HG02884 (cell line): ENCODE measurements around the gene PARD3.

Source experiments
- ATAC-seq: cut with Tn5 transposase; IDR thresholded peaks from one replicate; pipeline ENCODE4 v1.9.1; 2021; ENCODE audit warnings: mild to moderate bottlenecking, moderate library complexity; ENCODE audit not compliant: unreplicated experiment

PARD3 gene

DNA sequence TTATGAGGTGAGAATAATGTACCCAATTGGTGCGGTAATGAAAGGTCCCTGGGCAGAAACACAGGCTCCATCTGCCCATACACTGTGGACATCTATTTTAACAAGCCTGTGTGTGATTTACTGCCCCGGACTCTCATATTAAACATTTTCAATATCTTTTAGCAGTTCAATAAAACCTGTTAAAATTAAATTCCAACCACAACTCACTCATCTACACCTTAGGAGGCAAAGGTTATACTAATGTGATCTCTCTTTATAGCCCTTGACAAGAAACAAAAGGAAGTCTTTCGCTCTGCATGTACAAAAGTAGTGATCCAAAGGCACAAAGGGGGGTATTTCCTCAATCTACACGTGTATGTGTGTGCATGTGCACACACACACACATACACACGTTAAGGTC, 186.0 kb downstream of the PARD3 start:
- no peak for ATAC-seq

DNA sequence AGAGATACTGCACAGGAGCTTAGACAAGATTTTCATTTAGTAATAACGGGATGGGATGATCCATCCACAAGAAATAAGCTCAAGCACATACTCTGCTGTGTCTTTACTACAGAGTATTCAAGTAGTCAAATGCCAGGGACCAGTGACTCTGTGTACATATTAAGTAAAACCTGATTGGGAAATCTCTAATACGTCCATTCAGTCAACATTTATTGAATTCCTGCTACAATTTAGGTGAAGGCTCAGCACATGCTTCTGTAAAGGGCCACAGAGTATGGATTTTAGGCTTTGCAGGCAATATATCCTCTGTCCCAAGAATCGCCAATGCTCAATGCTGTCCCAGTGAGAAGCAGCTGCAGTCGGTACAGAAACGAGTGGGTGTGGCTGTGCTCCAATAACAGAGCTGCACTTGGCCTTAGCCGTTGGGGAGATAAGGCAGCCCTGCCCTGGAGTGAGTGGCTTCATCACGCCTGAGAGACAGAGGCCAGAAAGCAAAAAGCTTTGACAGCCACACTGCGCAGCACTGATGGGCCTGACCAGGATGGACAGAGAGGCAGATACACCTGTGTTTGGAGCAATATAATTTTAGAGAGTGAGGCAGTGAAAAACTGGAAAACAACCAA, 186.8 kb downstream of the PARD3 start:
- ATAC-seq: no peak

DNA sequence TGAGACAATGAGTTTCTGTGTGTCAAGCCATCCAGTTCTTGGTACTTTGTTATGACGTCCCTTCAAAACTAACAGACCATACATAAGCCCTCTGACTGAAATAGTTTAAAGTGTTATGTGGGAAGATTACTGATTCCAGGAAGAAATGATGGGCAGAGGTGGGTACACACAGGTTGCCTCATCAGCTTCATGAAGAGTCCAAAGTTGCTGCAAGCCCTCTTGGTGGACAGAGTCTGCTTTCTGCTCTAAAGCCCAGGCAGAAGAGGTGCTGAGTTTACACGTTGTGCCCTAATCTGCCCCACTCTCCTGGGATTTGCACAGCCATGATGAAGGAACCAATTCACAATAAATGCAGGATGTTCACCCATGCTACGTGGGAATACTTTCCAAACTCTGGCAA, 187.4 kb downstream of the PARD3 start:
- no peak for ATAC-seq

DNA sequence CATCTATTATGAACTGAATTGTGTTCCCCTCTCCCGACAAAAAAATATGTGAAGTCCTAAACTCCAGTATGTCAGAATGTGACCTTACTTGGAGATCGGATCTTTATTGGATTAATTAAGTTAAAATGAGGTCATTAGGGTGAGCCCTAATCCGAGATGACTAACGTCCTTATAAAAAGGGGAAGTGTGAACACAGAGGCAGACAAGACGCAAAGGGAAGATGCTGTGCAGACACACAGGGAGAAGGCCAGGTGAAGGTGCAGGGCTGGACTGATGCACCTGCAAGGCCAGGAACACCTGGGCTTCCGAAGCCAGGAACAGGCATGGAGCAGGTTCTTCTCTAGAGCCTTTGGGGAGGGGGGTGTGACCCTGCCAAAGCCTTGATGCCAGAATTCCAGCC, 187.8 kb downstream of the PARD3 start:
- no peak for ATAC-seq

DNA sequence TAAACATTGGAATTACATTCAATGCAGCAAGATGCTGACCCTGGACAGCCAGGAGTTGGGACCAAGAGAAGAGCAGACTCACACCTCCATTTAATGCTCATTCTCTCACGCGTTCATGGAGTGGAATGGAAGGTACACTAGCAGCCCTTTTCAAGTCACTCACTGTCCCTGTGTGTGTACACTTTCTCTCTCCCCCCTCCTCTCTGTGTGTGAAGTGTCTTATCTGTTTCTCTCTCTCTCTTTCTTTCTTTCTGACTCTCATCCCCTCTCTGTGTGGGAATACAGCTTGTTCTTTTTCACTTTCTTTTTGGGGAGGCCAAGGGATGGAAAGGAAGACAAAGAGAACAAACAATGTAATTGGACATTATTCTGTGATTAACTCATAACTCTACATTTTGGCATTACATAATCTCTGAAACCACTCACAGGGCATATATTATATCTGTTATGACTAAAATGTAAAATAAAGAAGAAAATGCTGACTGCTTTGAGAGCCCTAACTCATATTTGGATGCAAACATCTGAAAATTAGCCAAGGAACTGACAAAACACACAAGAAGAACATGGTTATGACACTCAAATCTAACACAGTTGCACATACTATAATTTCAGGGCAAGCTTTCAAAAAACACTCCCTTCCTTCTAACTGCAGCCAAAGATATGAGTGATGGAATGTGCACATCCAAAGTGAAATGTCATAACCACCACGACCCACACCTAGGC, 188.8 kb downstream of the PARD3 start:
- no peak for ATAC-seq

DNA sequence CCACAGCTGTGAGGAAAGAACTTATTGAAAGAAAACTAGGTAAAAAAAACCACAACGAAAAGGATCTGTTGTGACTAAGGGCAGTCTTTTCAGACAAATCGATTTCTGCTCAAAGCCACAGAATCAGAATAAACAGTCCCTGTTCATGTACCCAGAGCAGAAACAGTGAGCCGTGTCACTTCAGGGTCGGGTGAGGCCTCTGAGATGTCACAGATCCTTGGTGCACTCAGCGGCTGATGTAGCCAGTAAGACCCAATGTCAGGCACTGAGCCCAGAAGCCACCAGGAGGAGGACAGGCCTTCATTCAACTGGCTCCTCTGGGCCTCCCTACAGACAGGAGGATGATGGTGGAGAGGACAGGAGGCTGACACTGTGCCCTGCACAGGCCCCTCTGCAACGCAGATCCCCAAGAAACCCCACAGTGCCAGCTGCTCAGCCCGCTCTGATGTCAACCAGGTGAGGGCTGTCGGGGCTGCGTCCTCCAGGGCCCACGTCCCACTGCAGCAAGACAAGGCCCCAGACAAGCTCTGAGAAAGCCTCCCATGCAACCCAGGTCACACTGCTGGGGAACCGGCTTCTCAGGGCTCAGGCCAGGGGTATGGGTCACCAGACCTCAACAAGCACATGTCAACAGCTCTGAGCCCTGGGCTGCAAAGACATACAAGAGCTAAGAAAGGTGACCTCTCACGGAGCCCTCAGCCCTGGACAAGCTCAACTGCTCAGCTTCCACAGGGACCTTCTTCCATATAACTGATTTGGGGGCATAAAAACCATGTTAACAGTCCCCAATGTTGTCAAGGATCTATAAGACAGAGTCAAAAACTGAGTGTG, 190.6 kb downstream of the PARD3 start:
- ATAC-seq: no peak

DNA sequence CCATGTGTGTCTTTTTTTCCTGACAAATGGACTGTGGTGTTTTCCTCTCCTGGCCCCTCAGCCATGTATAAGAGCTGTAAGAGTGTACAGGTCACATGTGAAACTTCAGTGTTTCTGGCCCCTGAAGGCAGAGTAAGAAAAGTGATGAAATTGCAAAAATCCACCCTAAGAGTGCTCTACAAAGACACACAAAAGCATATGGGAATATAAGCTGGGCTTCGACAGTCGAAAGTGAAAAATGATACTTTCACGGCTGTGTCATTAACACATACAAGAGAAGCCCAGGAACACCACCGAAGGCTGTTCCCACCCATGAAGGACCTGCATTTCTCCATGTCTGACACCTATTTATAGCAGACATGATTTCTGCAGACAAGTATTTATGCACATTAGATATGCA, 192.2 kb downstream of the PARD3 start:
- no peak for ATAC-seq

DNA sequence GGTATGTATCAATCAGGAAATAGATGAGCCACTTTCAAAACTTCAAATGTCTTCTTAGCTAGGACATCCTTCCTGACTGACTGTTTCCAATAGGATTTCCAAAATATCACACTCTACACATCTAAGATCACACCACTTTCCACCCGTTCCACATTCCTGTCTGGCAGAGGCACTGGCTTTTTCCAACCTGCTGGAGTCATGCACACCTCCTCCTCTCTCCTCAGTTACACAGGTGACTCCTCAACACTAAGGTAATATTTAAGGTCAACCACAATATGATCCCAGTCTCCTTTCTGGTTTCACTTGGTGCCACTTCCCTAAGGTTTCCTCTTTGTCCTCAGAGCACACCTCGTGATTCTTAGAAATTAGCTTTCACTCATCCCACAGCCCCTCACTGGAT, 196.5 kb downstream of the PARD3 start:
- no peak for ATAC-seq

DNA sequence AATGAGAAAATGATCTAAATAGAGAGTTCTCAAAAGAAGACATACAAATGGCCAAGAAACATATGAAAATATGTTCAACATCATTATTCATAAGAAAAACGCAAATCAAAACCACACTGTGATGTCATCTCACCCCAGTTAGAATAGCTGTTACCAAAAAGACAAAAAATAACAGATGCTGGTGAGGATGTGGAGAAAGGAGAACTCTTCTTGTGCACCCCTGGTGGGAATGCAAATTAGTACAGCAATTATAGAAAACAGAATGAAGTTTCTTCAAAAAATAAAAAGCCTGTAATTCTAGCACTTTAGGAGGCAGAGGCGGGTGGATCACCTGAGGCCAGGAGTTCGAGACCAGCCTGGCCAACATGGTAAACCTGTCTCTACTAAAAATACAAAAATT, 199.3 kb downstream of the PARD3 start:
- no peak for ATAC-seq

DNA sequence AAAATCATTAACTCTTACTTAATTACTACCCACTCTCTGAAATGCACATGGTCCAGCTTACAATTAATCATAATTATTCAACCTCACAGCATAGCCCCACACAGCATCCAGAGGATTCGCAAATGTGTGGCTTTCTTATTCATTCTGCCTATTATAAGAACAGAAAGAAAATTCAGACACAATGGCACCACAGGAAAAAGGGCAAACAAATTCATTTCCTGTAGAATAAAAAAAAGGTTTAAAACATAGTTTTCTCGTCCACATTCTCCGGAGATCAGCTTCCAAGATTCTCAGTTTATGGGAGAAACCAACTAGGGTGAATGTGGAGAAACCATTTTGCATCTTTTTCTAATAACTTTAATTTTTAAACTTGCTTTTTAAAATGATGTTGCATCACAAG, 201.6 kb downstream of the PARD3 start:
- ATAC-seq: no peak

DNA sequence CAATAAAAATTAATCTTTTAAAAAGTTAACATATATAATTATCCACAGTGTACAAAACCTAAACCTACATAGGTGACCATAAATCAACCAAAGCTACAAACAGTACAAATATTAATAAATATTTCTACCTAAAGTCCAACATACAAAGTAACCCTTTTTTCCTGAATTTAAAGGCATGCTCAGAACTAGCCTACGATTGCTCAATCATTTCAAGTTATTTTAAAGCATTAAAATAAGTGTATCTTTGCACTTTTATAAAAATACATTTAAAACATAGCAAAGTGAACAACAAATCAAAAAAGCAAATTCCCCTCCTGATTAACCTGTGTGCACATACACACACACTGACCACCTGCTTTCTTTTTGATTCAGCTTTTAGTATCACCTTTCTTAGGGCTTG, 202.2 kb downstream of the PARD3 start:
- ATAC-seq: no peak

DNA sequence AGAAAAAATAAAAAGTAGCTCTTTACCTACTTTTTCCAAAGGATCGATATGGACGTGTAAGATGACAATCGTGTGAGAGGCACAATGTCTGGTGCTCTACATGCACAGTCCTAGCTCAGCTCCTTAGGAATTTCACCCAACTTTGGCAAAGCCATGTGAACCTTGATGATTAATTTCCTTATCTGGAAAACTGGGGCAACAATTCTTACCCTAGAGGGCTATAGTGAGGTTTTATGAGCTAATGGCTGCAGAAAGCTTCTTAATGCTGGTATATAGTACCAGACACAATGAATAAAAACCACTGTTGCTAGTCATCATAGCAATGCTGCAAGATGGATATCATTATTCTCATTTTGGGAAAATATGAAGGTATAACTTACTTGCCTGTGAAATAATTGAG, 202.7 kb downstream of the PARD3 start:
- no peak for ATAC-seq

DNA sequence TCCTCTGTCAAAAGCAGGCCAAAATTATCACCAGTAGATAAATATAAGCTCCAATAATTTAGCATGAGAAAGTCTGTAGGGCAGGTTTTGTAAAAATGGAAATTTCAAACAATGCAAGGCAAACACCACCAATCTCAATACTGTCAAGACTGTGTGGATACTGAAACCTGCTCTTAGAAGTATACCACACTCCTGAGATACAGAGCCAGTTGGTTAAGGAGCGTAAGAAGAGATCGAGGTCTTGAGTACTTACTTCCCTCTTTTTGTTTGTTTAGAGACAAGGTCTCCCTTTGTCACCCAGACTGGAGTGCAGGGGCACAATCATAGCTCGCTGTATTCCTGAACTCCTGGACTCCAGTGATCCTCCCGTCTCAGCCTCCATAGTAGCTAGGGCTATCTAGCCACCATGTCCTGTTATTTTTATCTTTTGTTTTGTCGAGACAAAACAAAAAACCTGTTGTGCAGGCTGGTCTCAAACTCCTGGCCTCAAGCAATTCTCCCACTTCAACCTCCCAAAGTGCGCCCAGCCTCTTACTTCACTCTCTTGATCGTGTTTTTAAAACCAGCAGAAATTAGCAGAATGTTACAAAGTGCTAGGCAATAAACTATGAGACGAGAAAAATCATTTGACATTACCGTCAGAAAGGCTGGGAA, 205.7 kb downstream of the PARD3 start:
- ATAC-seq: no peak

DNA sequence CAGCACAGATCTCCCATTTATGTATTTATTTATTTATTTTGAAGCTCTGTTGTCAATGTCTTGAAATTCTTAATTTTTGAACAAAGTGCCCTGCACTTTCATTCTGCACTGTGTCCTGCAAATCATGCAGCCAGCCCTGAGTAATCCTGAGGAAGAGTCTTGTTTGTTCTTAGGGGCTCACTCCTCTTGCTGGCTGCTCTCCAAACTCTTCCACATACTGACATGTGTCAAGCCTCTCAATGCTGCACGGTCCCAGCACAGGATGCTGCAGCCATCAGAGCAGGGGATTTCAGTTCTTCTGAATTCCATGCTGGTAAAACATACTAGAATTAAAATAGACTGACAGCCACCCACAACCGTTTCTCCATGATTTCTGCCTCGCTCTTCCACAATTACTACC, 207.2 kb downstream of the PARD3 start:
- ATAC-seq: no peak

DNA sequence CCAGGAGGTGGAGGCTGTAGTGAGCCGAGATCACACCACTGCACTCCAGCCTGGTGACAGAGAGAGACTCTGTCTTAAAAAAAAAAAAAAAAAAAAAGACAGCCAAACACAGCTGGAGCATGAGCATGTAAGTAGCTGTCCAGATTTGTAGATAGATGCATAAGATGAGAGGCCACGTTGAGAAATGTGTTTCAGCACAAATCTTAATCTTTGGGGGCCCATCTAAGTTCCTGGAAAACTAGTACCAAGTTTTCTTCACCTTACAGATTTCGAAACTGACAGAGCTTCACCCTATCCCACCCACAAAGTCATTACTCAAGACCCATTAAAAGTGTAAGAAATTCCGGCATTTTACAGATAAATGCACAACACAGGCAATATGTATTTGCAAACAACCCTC, 208.2 kb downstream of the PARD3 start:
- ATAC-seq: no peak

DNA sequence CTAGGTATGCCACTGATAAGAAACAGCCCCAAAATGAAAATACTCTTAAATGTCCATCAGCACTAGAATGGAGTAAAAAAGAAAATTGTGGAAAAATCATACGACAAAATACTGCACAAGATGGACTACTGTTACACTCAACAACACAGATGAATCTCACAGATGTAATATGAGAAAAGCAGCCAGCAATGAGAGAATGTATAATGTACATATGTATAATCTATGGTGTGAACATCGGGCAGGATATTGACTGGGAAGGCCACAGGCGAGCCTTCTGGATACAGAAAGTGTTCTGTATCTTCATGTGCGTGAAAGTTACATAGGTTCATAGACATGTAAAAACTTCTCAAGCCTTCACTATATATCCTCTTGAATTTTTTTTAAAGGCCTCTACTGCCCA, 212.6 kb downstream of the PARD3 start:
- ATAC-seq: no peak

DNA sequence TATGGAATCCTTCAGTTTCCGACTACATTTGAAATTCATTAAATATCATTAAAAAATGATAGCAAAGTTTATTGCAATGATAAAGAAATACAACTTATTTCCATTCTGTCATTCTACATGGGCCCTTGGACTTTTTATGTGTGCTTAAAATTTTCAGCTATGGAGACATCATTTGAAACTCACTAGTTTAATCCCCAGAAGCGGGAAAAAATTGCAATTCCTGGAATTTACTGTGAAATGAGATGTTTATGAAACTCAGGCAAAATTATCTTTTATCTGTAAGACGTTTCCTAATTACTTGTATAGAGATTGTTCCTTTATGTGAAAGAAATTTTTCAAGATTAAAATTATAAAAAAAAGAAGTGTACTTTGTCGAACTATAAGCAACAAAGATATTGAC, 213.4 kb downstream of the PARD3 start:
- ATAC-seq: no peak

DNA sequence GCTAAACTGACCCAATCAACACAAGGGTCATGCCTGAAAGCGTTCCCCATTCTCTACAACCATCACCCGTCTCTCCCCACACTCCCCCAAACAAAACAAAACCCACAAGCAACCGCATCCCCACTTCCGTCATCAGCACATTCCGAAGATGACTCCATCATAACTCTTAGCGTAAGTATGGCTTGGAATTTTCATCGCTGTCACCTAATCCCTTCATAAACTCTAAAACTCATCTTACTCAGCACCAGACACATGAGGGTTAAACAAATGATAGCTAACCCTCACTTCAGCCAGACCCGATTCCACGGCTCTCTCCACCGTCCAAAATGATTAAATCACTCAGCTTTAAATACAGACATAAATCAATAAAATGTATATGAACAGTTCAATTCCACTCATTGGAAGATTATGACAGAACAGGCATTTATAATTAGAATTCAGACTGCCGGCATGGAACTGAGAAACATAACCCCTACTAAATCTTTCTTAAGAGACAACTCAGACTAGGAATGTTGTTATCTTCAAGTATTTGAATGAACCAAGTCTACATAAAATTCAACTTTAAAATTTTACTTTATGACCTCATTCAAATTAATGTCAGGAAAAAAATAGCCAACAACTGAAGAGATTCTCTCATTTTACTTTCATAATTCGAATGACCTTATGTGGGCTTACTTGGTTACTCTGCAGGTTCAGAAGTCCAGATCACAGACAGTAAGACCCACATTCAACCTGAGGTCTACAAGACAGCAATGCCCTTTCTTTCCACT, 215.9 kb downstream of the PARD3 start:
- no peak for ATAC-seq

DNA sequence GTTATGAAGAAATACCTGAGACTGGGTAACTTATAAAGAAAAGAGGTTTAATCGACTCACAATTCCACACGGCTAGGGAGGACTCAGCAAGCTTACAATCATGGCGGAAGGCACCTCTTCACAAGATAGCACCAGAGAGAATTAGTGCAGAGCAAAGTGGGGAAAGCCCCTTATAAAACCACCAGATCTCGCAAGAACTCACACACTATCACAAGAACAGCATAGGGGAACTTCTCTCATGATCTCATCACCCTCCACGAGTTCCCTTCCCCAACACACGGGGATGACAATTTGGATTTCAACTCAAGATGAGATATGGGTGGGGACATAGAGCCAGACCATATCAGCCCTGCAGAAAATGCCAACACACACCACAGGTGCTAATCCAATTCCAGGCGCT, 218.7 kb downstream of the PARD3 start:
- no peak for ATAC-seq

DNA sequence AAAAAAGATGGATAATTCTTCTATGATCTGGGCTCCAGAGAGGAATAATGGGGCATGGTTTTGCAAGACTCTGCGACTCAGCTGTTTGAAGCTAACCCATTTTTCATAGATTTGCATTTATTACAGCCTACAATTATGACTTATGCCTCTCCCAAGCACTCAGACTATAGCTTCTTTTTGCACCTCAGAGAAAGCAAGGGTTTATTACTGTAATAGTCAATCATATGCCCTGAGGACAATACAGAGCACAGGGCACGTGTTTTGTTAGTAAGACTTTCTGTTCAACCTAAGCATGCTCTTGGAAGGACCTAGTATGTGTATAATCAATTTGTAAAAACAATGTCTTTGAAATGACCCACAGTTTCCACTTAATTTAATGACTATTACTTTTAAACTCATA, 221.2 kb downstream of the PARD3 start:
- ATAC-seq: no peak

DNA sequence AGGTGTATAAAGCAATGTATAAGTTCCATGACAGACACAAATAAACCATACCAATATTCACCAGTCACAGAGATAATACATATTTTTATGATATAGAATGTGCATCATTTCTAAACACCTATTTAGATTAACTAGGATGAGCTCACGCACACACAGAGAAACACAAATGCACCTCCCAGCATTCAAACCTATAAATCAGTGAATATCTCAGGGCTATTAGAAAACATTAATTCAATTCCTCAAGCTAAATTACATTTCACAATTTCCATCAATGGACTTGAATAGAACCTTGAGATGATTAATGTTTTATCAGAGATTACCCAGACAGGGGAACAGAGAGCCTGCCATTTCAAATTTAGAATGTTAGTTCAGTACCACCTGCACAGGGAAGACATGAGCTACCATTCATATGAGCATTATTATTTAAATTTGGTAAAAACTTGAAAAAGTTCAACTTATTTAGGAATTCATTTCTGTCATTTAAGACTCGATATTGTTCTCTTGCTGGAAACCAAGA, 221.7 kb downstream of the PARD3 start:
- no peak for ATAC-seq
